ENCODE measurements around the gene RABEP2.
A peak's percentile ranks its signal among the peaks of the same experiment; 100 is the strongest.

RABEP2 gene

DNA sequence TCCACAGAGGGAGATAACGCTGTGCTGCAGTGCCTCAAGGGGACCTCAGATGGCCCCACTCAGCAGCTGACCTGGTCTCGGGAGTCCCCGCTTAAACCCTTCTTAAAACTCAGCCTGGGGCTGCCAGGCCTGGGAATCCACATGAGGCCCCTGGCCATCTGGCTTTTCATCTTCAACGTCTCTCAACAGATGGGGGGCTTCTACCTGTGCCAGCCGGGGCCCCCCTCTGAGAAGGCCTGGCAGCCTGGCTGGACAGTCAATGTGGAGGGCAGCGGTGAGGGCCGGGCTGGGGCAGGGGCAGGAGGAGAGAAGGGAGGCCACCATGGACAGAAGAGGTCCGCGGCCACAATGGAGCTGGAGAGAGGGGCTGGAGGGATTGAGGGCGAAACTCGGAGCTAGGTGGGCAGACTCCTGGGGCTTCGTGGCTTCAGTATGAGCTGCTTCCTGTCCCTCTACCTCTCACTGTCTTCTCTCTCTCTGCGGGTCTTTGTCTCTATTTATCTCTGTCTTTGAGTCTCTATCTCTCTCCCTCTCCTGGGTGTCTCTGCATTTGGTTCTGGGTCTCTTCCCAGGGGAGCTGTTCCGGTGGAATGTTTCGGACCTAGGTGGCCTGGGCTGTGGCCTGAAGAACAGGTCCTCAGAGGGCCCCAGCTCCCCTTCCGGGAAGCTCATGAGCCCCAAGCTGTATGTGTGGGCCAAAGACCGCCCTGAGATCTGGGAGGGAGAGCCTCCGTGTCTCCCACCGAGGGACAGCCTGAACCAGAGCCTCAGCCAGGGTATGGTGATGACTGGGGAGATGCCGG lies 7.5 kb upstream of the RABEP2 start:
- TF ChIP-seq, protein P1, sequence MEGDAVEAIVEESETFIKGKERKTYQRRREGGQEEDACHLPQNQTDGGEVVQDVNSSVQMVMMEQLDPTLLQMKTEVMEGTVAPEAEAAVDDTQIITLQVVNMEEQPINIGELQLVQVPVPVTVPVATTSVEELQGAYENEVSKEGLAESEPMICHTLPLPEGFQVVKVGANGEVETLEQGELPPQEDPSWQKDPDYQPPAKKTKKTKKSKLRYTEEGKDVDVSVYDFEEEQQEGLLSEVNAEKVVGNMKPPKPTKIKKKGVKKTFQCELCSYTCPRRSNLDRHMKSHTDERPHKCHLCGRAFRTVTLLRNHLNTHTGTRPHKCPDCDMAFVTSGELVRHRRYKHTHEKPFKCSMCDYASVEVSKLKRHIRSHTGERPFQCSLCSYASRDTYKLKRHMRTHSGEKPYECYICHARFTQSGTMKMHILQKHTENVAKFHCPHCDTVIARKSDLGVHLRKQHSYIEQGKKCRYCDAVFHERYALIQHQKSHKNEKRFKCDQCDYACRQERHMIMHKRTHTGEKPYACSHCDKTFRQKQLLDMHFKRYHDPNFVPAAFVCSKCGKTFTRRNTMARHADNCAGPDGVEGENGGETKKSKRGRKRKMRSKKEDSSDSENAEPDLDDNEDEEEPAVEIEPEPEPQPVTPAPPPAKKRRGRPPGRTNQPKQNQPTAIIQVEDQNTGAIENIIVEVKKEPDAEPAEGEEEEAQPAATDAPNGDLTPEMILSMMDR (IDR thresholded peaks at IDR 0.05; ENCODE audit: borderline replicate concordance, insufficient read depth, low read depth, low read length), result no peak
- H3K4me3 ChIP-seq (ENCODE audit: low read depth, low read length), result peak overlapping the region; percentile 80

- peak within 1 kb of the TSS; percentile 80 for H3K4me3 ChIP-seq (ENCODE audit: low read depth, low read length)
- TF ChIP-seq, protein P1 (IDR thresholded peaks at IDR 0.05; ENCODE audit: borderline replicate concordance, insufficient read depth, low read depth, low read length), result no peak
Measured at GRCh38 chr16:28931801-28932225, 6.8 kb upstream of the RABEP2 start, which contains the start of gene CD19. CD19 (plus strand) TSS chr16:28931971; CDS start chr16:28932001, 30 bp downstream.

DNA sequence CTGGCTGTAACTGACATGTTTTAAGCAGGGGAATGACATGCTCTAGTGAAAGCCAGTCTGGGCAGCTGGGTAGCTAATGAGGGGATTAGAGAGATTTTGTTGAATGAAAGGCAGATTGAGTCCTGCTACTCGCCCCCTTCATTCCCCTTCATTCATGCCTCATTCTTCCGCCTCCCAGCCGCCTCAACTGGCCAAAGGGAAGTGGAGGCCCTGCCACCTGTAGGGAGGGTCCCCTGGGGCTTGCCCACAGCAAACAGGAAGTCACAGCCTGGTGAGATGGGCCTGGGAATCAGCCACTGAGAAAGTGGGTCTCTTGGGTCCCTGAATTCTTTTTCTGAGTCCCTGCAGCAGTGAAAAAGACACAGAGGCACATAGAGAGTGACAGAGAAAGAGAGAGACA lies 5.6 kb upstream of the RABEP2 start:
- H3K4me3 ChIP-seq (ENCODE audit: low read depth, low read length), result no peak overlapping the region
- TF ChIP-seq, protein P1 (IDR thresholded peaks at IDR 0.05; ENCODE audit: borderline replicate concordance, insufficient read depth, low read depth, low read length), result no peak

GRCh38 chr16:28930203-28930602 lies 5.2 kb upstream of the RABEP2 start:
- no peak overlapping the region for H3K4me3 ChIP-seq (ENCODE audit: low read depth, low read length)

GRCh38 chr16:28927815-28928214 lies 2.8 kb upstream of the RABEP2 start:
- TF ChIP-seq, protein P1 (IDR thresholded peaks at IDR 0.05; ENCODE audit: borderline replicate concordance, insufficient read depth, low read depth, low read length), result no peak
- no peak overlapping the region for H3K4me3 ChIP-seq (ENCODE audit: low read depth, low read length)

More at GRCh38 chr16:28930203-28930602, 5.2 kb upstream of the RABEP2 start:
- TF ChIP-seq, protein P1 (IDR thresholded peaks at IDR 0.05; ENCODE audit: borderline replicate concordance, insufficient read depth, low read depth, low read length), result no peak

DNA sequence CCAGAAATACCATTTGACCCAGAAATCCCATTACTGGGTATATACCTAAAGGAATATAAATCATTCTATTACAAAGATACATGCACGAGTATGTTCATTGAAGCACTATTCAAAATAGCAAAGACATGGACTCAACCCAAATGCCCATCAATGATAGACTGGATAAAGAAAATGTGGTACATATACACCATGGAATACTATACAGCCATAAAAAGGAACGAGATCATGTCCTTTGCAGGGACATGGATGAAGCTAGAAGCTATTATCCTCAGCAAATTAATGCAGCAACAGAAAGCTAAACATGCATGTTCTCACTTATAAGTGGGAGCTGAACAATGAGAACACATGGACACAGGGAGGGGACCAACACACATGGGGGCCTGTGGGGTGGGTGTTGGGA lies 1.2 kb upstream of the RABEP2 start:
- H3K4me3 ChIP-seq (ENCODE audit: low read depth, low read length), result peak overlapping the region; percentile 86

GRCh38 chr16:28925386-28926228 lies 569 bp upstream of the RABEP2 start:
- H3K4me3 ChIP-seq (ENCODE audit: low read depth, low read length), result peak overlapping the region; percentile 86

More at GRCh38 chr16:28925386-28926228, 569 bp upstream of the RABEP2 start:
- TF ChIP-seq, protein P1 (IDR thresholded peaks at IDR 0.05; ENCODE audit: borderline replicate concordance, insufficient read depth, low read depth, low read length), result no peak
